H1 (cell line): ENCODE data around the gene SIX4. TPM values are rescaled to one million over a fixed set of nuclear protein-coding genes. Genes with fewer than 3 reads are reported as not detected.

Experiments used
- POLR2AphosphoS5 ChIP-seq: IDR thresholded peaks from 2 replicates; pipeline ENCODE4 v1.6.1; 2011; ENCODE audit warnings: low read depth, low read length
- RXRA ChIP-seq: IDR thresholded peaks from 2 replicates; pipeline ENCODE4 v1.6.1; 2011; ENCODE audit warnings: low read depth, mild to moderate bottlenecking, low read length, moderate library complexity; ENCODE audit not compliant: insufficient read depth
- polyA plus RNA-seq, 7 experiments: library from polyadenylated mRNA; depleted of rRNA in 3 of 7; stranded (reverse) in 5 of 7; unstranded in 2 of 7; fragments of >200 nt in 5 of 7; fragments of 200-250 nt in 2 of 7; gene quantifications; 1 replicate in 5 of 7; 2 replicates in 1 of 7; 4 replicates in 1 of 7; pipeline versions ENCODE4 v1.2.1 to v1.2.3, GENCODE V29; 2011 to 2013; ENCODE audit warnings: missing spikeins in 2 of 7, mixed read lengths in 2 of 7
- total RNA-seq: library from RNA; stranded (reverse); fragmentation: NEBNext Ultra II Directional; extraction: Animal tissue kit (Norgen Biotek cat#: 25700); gene quantifications from 2 replicates; pipeline ENCODE4 v1.2.1, GENCODE V29; 2021
- TF ChIP-seq, protein P1 (sequence below), 3 experiments: IDR thresholded peaks; 1 replicate in 2 of 3; 2 replicates in 1 of 3; pipeline versions ENCODE4 v1.5.1 to v1.6.1; 2011; ENCODE audit warnings: low read length in 3 of 3, mild to moderate bottlenecking in 3 of 3, inconsistent platforms in 2 of 3, low read depth in 1 of 3, moderate library complexity in 1 of 3; ENCODE audit not compliant: insufficient read depth in 1 of 3; ENCODE audit errors: control extremely low read depth in 1 of 3

Gene SIX4
- total and polyA plus RNA-seq, 2 of the 8 experiments (the other 6 are each of a cell fraction or from before 2014, with no cell fraction given): 9.0 to 38.9 TPM

GRCh38 chr14:60686865-60687264, 37.3 kb downstream of the SIX4 start (continued):
- TF ChIP-seq, protein P1, sequence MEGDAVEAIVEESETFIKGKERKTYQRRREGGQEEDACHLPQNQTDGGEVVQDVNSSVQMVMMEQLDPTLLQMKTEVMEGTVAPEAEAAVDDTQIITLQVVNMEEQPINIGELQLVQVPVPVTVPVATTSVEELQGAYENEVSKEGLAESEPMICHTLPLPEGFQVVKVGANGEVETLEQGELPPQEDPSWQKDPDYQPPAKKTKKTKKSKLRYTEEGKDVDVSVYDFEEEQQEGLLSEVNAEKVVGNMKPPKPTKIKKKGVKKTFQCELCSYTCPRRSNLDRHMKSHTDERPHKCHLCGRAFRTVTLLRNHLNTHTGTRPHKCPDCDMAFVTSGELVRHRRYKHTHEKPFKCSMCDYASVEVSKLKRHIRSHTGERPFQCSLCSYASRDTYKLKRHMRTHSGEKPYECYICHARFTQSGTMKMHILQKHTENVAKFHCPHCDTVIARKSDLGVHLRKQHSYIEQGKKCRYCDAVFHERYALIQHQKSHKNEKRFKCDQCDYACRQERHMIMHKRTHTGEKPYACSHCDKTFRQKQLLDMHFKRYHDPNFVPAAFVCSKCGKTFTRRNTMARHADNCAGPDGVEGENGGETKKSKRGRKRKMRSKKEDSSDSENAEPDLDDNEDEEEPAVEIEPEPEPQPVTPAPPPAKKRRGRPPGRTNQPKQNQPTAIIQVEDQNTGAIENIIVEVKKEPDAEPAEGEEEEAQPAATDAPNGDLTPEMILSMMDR (IDR thresholded peaks at IDR 0.05; ENCODE audit: control extremely low read depth in 1 of 3, insufficient read depth in 1 of 3, low read depth in 1 of 3, low read length in 3 of 3): no peak
- TF ChIP-seq RXRA (no peak), POLR2AphosphoS5 (no peak)
